HepG2 (cell line): ENCODE results near the gene GIPC1. TPM values are rescaled to one million over a fixed set of nuclear protein-coding genes. Genes with fewer than 3 reads are reported as not detected.

Experiments used
- ATF7 ChIP-seq, 2 experiments: fragments of 450-650 bp in 1 of 2; sonication (generic) in 1 of 2; formaldehyde crosslinking in 1 of 2; IDR thresholded peaks; 2 replicates each; pipeline versions ENCODE4 v1.4.0 to v1.6.1; 2016 to 2020; ENCODE audit warnings: antibody characterized with exemption in 1 of 2, mild to moderate bottlenecking in 1 of 2, missing genetic modification reagents in 1 of 2
- BRCA1 ChIP-seq: sonication (generic); formaldehyde crosslinking; IDR thresholded peaks from 2 replicates; pipeline ENCODE4 v1.4.0; 2020; ENCODE audit warnings: missing genetic modification reagents
- CBX1 ChIP-seq: IDR thresholded peaks from one replicate; pipeline ENCODE4 v1.6.1; 2016; ENCODE audit warnings: antibody characterized with exemption, low read depth
- FOXO1 ChIP-seq: sonication (generic); formaldehyde crosslinking; IDR thresholded peaks from 2 replicates; pipeline ENCODE4 v1.4.0; 2020; ENCODE audit warnings: missing genetic modification reagents
- ISX ChIP-seq: sonication (generic); formaldehyde crosslinking; conservative IDR thresholded peaks from 2 replicates; pipeline ENCODE4 v1.5.0; 2020; ENCODE audit warnings: missing genetic modification reagents
- MAFF ChIP-seq: IDR thresholded peaks from 2 replicates; pipeline ENCODE4 v1.6.1; 2011; ENCODE audit warnings: low read depth, low read length, improper control_type of control experiment
- PAF1 ChIP-seq: IDR thresholded peaks from 2 replicates; pipeline ENCODE4 v1.6.1; 2016; ENCODE audit warnings: missing genetic modification reagents, missing compliant biosample characterization
- PPARG ChIP-seq: conservative IDR thresholded peaks from 2 replicates; pipeline ENCODE4 v1.6.1; 2016; ENCODE audit warnings: missing biosample characterization, missing genetic modification reagents
- XRCC5 ChIP-seq: fragments of 200-400 bp; formaldehyde crosslinking; optimal IDR thresholded peaks from 2 replicates; pipeline ENCODE3; 2017; ENCODE audit warnings: mild to moderate bottlenecking, low read length
- ZFP90 ChIP-seq: sonication (generic); formaldehyde crosslinking; IDR thresholded peaks from 2 replicates; pipeline ENCODE4 v1.8.0; 2022; ENCODE audit warnings: missing genetic modification reagents, mild to moderate bottlenecking, inconsistent platforms, borderline replicate concordance
- ZNF331 ChIP-seq: sonication (generic); formaldehyde crosslinking; IDR thresholded peaks from 2 replicates; pipeline ENCODE4 v1.4.0; 2020; ENCODE audit warnings: missing genetic modification reagents
- ZNF441 ChIP-seq: sonication (generic); formaldehyde crosslinking; IDR thresholded peaks from 2 replicates; pipeline ENCODE4 v1.7.0; 2021; ENCODE audit warnings: missing genetic modification reagents, borderline replicate concordance
- ZNF83 ChIP-seq: sonication (generic); formaldehyde crosslinking; IDR thresholded peaks from 2 replicates; pipeline ENCODE4 v1.4.0; 2020; ENCODE audit warnings: missing genetic modification reagents, mild to moderate bottlenecking, borderline replicate concordance
- ZNF891 ChIP-seq: sonication (generic); formaldehyde crosslinking; IDR thresholded peaks from 2 replicates; pipeline ENCODE4 v1.5.0; 2020; ENCODE audit warnings: mild to moderate bottlenecking, missing genetic modification reagents
- polyA plus RNA-seq, 8 experiments: library from polyadenylated mRNA; depleted of rRNA in 3 of 8; stranded (reverse) in 7 of 8; unstranded in 1 of 8; fragments of >200 nt; fragmentation: Illumina TruSeq in 4 of 8; extraction: Trizol in 4 of 8; gene quantifications; 2 replicates each; pipeline versions ENCODE4 v1.2.1 to v1.2.3, GENCODE V29; 2011 to 2016; ENCODE audit warnings: low read depth in 4 of 8, missing spikeins in 1 of 8, mixed read lengths in 1 of 8; ENCODE audit not compliant: insufficient read depth in 1 of 8
- total RNA-seq, 5 experiments: library from RNA; depleted of rRNA; stranded (reverse); fragments of >200 nt; fragmentation: Illumina TruSeq; extraction: Trizol; gene quantifications; 2 replicates each; pipeline ENCODE4 v1.2.3, GENCODE V29; 2016; ENCODE audit warnings: low read depth in 1 of 5
- TF ChIP-seq, protein P1 (sequence below): sonication (generic); formaldehyde crosslinking; IDR thresholded peaks from 2 replicates; pipeline ENCODE4 v1.8.0; 2023; ENCODE audit warnings: mild to moderate bottlenecking, missing genetic modification reagents
- TF ChIP-seq, protein P2 (sequence below): sonication (generic); formaldehyde crosslinking; IDR thresholded peaks from 2 replicates; pipeline ENCODE4 v1.4.0; 2020; ENCODE audit warnings: mild to moderate bottlenecking, missing genetic modification reagents
- TF ChIP-seq, protein P3 (sequence below): sonication (generic); formaldehyde crosslinking; IDR thresholded peaks from 2 replicates; pipeline ENCODE4 v1.5.1; 2020; ENCODE audit warnings: missing genetic modification reagents, mild to moderate bottlenecking, borderline replicate concordance
- TF ChIP-seq, protein P4 (sequence below): sonication (generic); formaldehyde crosslinking; IDR thresholded peaks from 2 replicates; pipeline ENCODE4 v1.4.0; 2020; ENCODE audit warnings: missing genetic modification reagents
- TF ChIP-seq, protein P5 (sequence below): sonication (generic); formaldehyde crosslinking; IDR thresholded peaks from 2 replicates; pipeline ENCODE4 v1.5.0; 2020; ENCODE audit warnings: missing genetic modification reagents
- TF ChIP-seq, protein P6 (sequence below): sonication (generic); formaldehyde crosslinking; IDR thresholded peaks from 2 replicates; pipeline ENCODE4 v1.4.0; 2020; ENCODE audit warnings: missing genetic modification reagents, borderline replicate concordance
- TF ChIP-seq, protein P7 (sequence below): sonication (generic); formaldehyde crosslinking; IDR thresholded peaks from 2 replicates; pipeline ENCODE4 v1.4.0; 2020; ENCODE audit warnings: mild to moderate bottlenecking, missing genetic modification reagents

Gene GIPC1
- total and polyA plus RNA-seq, 2 of the 13 experiments (the other 11 are each of a cell fraction or from before 2014, with no cell fraction given) = 27.1 to 48.1 TPM

DNA sequence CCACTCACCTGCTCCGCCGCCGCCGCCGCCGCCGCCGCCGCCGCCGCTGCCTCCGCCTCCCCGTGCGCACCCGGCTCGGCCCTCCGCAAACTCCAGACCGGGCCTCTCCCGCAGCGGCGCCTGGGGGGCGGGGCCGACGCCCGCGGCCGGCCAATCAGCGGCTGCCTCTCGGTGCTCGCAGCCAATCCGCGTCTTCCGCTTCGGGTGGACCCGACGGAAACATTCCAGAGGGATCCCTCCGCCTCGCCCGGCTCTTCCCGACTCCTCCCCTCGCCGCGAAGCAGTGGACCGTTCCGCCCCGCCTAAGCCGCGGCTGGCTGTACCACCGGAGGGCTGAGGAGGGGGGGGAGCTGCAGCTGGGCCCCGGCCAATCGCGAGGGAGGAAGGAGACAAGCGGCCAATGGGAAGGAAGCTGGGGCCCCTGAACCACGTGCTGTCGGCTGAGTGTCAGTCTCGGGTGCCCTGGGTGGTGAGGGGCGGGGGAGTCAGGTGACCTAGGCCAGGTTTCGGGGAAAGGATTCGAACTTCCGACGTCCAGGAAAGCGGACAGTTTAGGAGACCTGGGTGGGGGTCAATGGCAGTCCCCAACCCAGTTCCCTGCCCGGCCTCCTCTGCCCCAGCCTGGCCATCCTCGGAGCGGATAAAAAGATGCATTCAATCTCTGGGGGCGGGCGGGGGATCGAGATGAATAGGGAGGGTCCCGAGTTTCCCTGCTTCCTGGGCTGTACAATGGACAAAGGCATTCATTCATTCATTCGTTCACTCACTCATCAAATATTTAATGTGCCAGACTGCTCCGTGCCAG, at the start of gene GIPC1 (continued):
- peak; percentile 63; the same call in 1 of the 2 replicates for TF ChIP-seq ZNF891 (CRISPR knock-in tag)
- TF ChIP-seq, protein P1, sequence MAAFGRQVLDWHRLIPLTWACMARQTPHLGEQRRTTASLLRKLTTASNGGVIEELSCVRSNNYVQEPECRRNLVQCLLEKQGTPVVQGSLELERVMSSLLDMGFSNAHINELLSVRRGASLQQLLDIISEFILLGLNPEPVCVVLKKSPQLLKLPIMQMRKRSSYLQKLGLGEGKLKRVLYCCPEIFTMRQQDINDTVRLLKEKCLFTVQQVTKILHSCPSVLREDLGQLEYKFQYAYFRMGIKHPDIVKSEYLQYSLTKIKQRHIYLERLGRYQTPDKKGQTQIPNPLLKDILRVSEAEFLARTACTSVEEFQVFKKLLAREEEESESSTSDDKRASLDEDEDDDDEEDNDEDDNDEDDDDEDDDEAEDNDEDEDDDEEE (CRISPR knock-in tag) = no peak
- no peak for TF ChIP-seq PPARG (CRISPR knock-in tag)
- no peak; the same call in 1 of the 2 replicates for TF ChIP-seq ZNF331 (CRISPR knock-in tag)
- no peak for TF ChIP-seq ISX (CRISPR knock-in tag)
- TF ChIP-seq, protein P2, sequence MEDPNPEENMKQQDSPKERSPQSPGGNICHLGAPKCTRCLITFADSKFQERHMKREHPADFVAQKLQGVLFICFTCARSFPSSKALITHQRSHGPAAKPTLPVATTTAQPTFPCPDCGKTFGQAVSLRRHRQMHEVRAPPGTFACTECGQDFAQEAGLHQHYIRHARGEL (CRISPR knock-in tag) = no peak
- TF ChIP-seq PAF1 (CRISPR knock-in tag) = no peak
- peak; percentile 72 for TF ChIP-seq ATF7 (IDR thresholded peaks at IDR 0.05)
- no peak for TF ChIP-seq ATF7 (CRISPR knock-in tag; IDR thresholded peaks at IDR 0.05)
- TF ChIP-seq, protein P3, sequence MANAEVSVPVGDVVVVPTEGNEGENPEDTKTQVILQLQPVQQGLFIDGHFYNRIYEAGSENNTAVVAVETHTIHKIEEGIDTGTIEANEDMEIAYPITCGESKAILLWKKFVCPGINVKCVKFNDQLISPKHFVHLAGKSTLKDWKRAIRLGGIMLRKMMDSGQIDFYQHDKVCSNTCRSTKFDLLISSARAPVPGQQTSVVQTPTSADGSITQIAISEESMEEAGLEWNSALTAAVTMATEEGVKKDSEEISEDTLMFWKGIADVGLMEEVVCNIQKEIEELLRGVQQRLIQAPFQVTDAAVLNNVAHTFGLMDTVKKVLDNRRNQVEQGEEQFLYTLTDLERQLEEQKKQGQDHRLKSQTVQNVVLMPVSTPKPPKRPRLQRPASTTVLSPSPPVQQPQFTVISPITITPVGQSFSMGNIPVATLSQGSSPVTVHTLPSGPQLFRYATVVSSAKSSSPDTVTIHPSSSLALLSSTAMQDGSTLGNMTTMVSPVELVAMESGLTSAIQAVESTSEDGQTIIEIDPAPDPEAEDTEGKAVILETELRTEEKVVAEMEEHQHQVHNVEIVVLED = peak; percentile 71; the same call in 1 of the 2 replicates
- peak; percentile 84; the same call in 1 of the 2 replicates for TF ChIP-seq ZFP90 (CRISPR knock-in tag)
- TF ChIP-seq, protein P4, sequence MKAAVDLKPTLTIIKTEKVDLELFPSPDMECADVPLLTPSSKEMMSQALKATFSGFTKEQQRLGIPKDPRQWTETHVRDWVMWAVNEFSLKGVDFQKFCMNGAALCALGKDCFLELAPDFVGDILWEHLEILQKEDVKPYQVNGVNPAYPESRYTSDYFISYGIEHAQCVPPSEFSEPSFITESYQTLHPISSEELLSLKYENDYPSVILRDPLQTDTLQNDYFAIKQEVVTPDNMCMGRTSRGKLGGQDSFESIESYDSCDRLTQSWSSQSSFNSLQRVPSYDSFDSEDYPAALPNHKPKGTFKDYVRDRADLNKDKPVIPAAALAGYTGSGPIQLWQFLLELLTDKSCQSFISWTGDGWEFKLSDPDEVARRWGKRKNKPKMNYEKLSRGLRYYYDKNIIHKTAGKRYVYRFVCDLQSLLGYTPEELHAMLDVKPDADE = 0 out of 2 replicates have a peak, but pooled peaks have one; percentile 54
- TF ChIP-seq, protein P5, sequence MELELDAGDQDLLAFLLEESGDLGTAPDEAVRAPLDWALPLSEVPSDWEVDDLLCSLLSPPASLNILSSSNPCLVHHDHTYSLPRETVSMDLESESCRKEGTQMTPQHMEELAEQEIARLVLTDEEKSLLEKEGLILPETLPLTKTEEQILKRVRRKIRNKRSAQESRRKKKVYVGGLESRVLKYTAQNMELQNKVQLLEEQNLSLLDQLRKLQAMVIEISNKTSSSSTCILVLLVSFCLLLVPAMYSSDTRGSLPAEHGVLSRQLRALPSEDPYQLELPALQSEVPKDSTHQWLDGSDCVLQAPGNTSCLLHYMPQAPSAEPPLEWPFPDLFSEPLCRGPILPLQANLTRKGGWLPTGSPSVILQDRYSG = no peak
- TF ChIP-seq, protein P6, sequence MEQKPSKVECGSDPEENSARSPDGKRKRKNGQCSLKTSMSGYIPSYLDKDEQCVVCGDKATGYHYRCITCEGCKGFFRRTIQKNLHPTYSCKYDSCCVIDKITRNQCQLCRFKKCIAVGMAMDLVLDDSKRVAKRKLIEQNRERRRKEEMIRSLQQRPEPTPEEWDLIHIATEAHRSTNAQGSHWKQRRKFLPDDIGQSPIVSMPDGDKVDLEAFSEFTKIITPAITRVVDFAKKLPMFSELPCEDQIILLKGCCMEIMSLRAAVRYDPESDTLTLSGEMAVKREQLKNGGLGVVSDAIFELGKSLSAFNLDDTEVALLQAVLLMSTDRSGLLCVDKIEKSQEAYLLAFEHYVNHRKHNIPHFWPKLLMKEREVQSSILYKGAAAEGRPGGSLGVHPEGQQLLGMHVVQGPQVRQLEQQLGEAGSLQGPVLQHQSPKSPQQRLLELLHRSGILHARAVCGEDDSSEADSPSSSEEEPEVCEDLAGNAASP (CRISPR knock-in tag) = 0 out of 2 replicates have a peak, but pooled peaks have one; percentile 36
- TF ChIP-seq BRCA1 (CRISPR knock-in tag) = no peak
- TF ChIP-seq MAFF = no peak
- TF ChIP-seq ZNF83 (CRISPR knock-in tag) = no peak
- peak; percentile 20; the same call in 1 of the 2 replicates for TF ChIP-seq ZNF441
- TF ChIP-seq CBX1 = peak; percentile 28
- TF ChIP-seq FOXO1 (CRISPR knock-in tag) = peak; percentile 32; the same call in 1 of the 2 replicates
- TF ChIP-seq, protein P7, sequence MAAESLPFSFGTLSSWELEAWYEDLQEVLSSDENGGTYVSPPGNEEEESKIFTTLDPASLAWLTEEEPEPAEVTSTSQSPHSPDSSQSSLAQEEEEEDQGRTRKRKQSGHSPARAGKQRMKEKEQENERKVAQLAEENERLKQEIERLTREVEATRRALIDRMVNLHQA (CRISPR knock-in tag) = no peak
- peak; percentile 93 for TF ChIP-seq XRCC5
